T-cell (primary cell): Measurements from ENCODE around the gene SKIL. TPM values are rescaled to one million over a fixed set of nuclear protein-coding genes. Genes with fewer than 3 reads are reported as not detected.

ENCODE experiments used
- ATAC-seq, 4 experiments: fragments of 200-7000 bp in 3 of 4; fragments of 150-1000 bp in 1 of 4; cut with Tn5 transposase; replicated peaks in 1 of 4; 1 replicate in 3 of 4; 2 replicates in 1 of 4; pipeline ENCODE4 v1.10.0; 2021; ENCODE audit warnings: moderate library complexity in 3 of 4, mild to moderate bottlenecking in 2 of 4, moderate number of reproducible peaks in 1 of 4
- CTCF ChIA-PET, 2 donors: fragments of 300-600 bp; sonication (Branson Sonifier 250); formaldehyde crosslinking; loops; one replicate each; lab custom pipeline; 2022; ENCODE audit warnings: antibody characterized with exemption in 2 of 2; lab: Charles Lee
- POLR2A ChIA-PET, 2 donors: fragments of 300-600 bp; sonication (Branson Sonifier 250); formaldehyde crosslinking; loops; one replicate each; lab custom pipeline; 2022; ENCODE audit warnings: antibody characterized with exemption in 2 of 2; lab: Charles Lee
- DNase-seq, 35 experiments: peaks; one replicate each; pipeline versions ENCODE4 v3.0.0 to v3.0.0-alpha.2; 2013 to 2023
- H3K27ac ChIP-seq: one replicate; pipeline ENCODE4 v1.5.1; 2013; ENCODE audit warnings: low read length
- H3K27me3 ChIP-seq, 2 experiments: replicated peaks in 1 of 2; 1 replicate in 1 of 2; 2 replicates in 1 of 2; pipeline versions ENCODE4 v1.6.1 to v1.7.0; 2013; ENCODE audit warnings: low read length in 1 of 2, mixed read lengths in 1 of 2; ENCODE audit not compliant: control insufficient read depth in 2 of 2, insufficient read depth in 2 of 2; ENCODE audit errors: extremely low read depth in 1 of 2
- H3K36me3 ChIP-seq, 2 donors: 1 replicate in 1 of 2; 2 replicates in 1 of 2; pipeline versions ENCODE4 v1.6.1 to v1.7.0; 2013; ENCODE audit warnings: low read length in 1 of 2; ENCODE audit not compliant: control insufficient read depth in 2 of 2, insufficient read depth in 1 of 2; ENCODE audit errors: extremely low read depth in 1 of 2
- H3K4me1 ChIP-seq, 2 experiments: 1 replicate in 1 of 2; 2 replicates in 1 of 2; pipeline versions ENCODE4 v1.6.1 to v1.7.0; 2013; ENCODE audit warnings: low read length in 2 of 2, mixed read lengths in 1 of 2; ENCODE audit not compliant: insufficient read depth in 2 of 2, control insufficient read depth in 1 of 2; ENCODE audit errors: extremely low read depth in 1 of 2
- H3K4me3 ChIP-seq, 2 donors: 1 replicate in 1 of 2; 2 replicates in 1 of 2; pipeline versions ENCODE4 v1.5.1 to v1.7.0; 2013; ENCODE audit warnings: mild to moderate bottlenecking in 2 of 2, low read length in 1 of 2, moderate library complexity in 1 of 2; ENCODE audit not compliant: control insufficient read depth in 1 of 2; ENCODE audit errors: extremely low read depth in 1 of 2
- H3K9me3 ChIP-seq: 2 replicates; pipeline ENCODE4 v1.7.0; 2013
- H3K27ac Mint-ChIP-seq, 2 donors: one replicate each; pipeline ENCODE4 v1.8.0; 2020 to 2021; ENCODE audit warnings: mild to moderate bottlenecking in 2 of 2, mixed read lengths in 2 of 2
- H3K27me3 Mint-ChIP-seq, 2 donors: one replicate each; pipeline ENCODE4 v1.8.0; 2021 to 2022; ENCODE audit warnings: mixed read lengths in 2 of 2
- H3K36me3 Mint-ChIP-seq: one replicate; pipeline ENCODE4 v1.8.0; 2021; ENCODE audit warnings: mixed read lengths
- H3K4me1 Mint-ChIP-seq, 3 donors: one replicate each; pipeline ENCODE4 v1.8.0; 2020 to 2022; ENCODE audit warnings: mixed read lengths in 3 of 3, mild to moderate bottlenecking in 1 of 3
- H3K4me3 Mint-ChIP-seq, 3 donors: one replicate each; pipeline ENCODE4 v1.8.0; 2020 to 2022; ENCODE audit warnings: mild to moderate bottlenecking in 3 of 3, mixed read lengths in 3 of 3, moderate library complexity in 3 of 3
- H3K9me3 Mint-ChIP-seq, 3 donors: one replicate each; pipeline ENCODE4 v1.8.0; 2020 to 2022; ENCODE audit warnings: mixed read lengths in 3 of 3
- WGBS: methylation state at CpG from one replicate; pipeline ENCODE4 v1.1.5; 2013; ENCODE audit warnings: missing lambda C conversion rate; ENCODE audit not compliant: insufficient coverage; 5-methylcytosine and 5-hydroxymethylcytosine counted together
- total RNA-seq, 35 experiments: library from RNA in 6 of 35; stranded (reverse) in 6 of 35; fragments of 120-200 nt in 1 of 35; gene quantifications; one replicate each; pipeline versions ENCODE4 v1.2.1 to v1.2.4 and lab custom pipeline; 2013 to 2026

Gene SKIL
- total RNA-seq, 5 donors from 2014 or later (not counting 1 experiment from before 2014, with no cell fraction given), result 69.1 to 97.7 (median 78.5) TPM

- no peak overlapping the region for H3K27ac Mint-ChIP-seq
- H3K4me3 ChIP-seq, result no peak overlapping the region
- H3K27me3 Mint-ChIP-seq, result peaks cover 7 to 10% of the 10 kb centered on the region in 2 donors
- peaks cover 0 to 7% of the 10 kb centered on the region in 2 experiments for H3K4me1 ChIP-seq
- H3K9me3 ChIP-seq, result no peaks in the 10 kb centered on the region
- H3K9me3 Mint-ChIP-seq, result no peaks in the 10 kb centered on the region
- no peaks in the 10 kb centered on the region for H3K36me3 ChIP-seq
- H3K4me1 Mint-ChIP-seq, result peaks cover 17 to 19% (median 19%) of the 10 kb centered on the region in 3 donors
- DNase-seq (no peak), ATAC-seq (no peak)
- POLR2A ChIA-PET, result interaction anchor here in 1 of 2 donors (0.7 kb wide), 1 partner anchor 765 kb away, joined by 5 read pairs; no protein-coding TSS in a partner anchor
- WGBS, result 83% methylated on average over 8 of the region's 11 CpGs
- peaks cover under 1 to 12% of the 10 kb centered on the region in 2 experiments for H3K27me3 ChIP-seq
- H3K27ac ChIP-seq, result no peak overlapping the region
- H3K36me3 Mint-ChIP-seq, result no peaks in the 10 kb centered on the region
- no peak overlapping the region for H3K4me3 Mint-ChIP-seq
- CTCF ChIA-PET, result no interaction called here
Observed at GRCh38 chr3:170425491-170426239, 68.2 kb downstream of the SKIL start.

- Mint-ChIP-seq H3K4me3 (no peak overlapping the region), H3K9me3 (no peaks in the 10 kb centered on the region), H3K27ac (no peak overlapping the region), H3K4me1 (peaks cover 17 to 19% (median 18%) of the 10 kb centered on the region in 3 donors), H3K27me3 (peaks cover 4% of the 10 kb centered on the region in 2 donors), H3K36me3 (no peaks in the 10 kb centered on the region)
- no peak overlapping the region for H3K4me3 ChIP-seq
- ATAC-seq, result no peak
- peaks cover 0 to 7% of the 10 kb centered on the region in 2 experiments for H3K4me1 ChIP-seq
- ChIA-PET POLR2A (interaction anchor here in 1 of 2 donors (0.7 kb wide), 1 partner anchor 766 kb away, joined by 5 read pairs; no protein-coding TSS in a partner anchor), CTCF (no interaction called here)
- peaks cover 0 to 8% of the 10 kb centered on the region in 2 experiments for H3K27me3 ChIP-seq
- H3K27ac ChIP-seq, result no peak overlapping the region
- DNase-seq, result no peak
- H3K9me3 ChIP-seq, result no peaks in the 10 kb centered on the region
- WGBS, result 71% methylated on average over 2 of the region's 2 CpGs
- no peaks in the 10 kb centered on the region for H3K36me3 ChIP-seq
Observed at GRCh38 chr3:170426240-170426797, 68.8 kb downstream of the SKIL start.

DNA sequence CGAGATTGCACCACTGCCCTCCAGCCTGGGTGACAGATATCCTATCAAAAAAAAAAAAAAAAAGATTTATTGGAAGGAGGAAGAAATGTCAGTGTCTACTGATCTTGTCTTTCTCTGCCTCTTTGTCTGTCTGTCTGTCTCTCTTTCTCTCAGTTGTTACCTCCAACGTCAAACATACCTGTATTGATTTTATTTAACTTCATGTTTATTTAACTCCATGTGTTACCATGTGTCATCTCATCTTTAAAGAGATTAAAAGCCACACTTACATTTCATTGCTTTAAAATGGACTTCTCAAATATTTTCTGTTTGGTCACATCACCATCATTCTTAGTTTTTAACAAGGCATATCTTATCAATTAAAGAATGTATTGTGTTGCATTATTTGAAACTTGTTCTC, 70.6 kb downstream of the SKIL start:
- H3K36me3 Mint-ChIP-seq, result no peaks in the 10 kb centered on the region
- WGBS, result no CpG with 5 or more reads among the region's 2 CpGs
- Histone ChIP-seq H3K4me3 (no peak overlapping the region), H3K36me3 (no peaks in the 10 kb centered on the region), H3K27me3 (peaks cover 0 to 5% of the 10 kb centered on the region in 2 experiments), H3K4me1 (peaks cover 0 to 7% of the 10 kb centered on the region in 2 experiments), H3K27ac (no peak overlapping the region), H3K9me3 (no peaks in the 10 kb centered on the region)
- DNase-seq, result no peak
- no peak overlapping the region for H3K4me3 Mint-ChIP-seq
- ATAC-seq, result no peak
- CTCF ChIA-PET, result interaction anchor here in 1 of 2 donors (0.5 kb wide), 1 partner anchor 17 kb away, joined by 3 read pairs; no protein-coding TSS in a partner anchor
- no peaks in the 10 kb centered on the region for H3K9me3 Mint-ChIP-seq
- peaks cover 17 to 19% (median 18%) of the 10 kb centered on the region in 3 donors for H3K4me1 Mint-ChIP-seq
- H3K27me3 Mint-ChIP-seq, result peaks cover 0 to 2% of the 10 kb centered on the region in 2 donors
- no peak overlapping the region for H3K27ac Mint-ChIP-seq
- POLR2A ChIA-PET, result interaction anchor here in 1 of 2 donors (0.6 kb wide), 1 partner anchor 1377 kb away, joined by 3 read pairs; no protein-coding TSS in a partner anchor

DNA sequence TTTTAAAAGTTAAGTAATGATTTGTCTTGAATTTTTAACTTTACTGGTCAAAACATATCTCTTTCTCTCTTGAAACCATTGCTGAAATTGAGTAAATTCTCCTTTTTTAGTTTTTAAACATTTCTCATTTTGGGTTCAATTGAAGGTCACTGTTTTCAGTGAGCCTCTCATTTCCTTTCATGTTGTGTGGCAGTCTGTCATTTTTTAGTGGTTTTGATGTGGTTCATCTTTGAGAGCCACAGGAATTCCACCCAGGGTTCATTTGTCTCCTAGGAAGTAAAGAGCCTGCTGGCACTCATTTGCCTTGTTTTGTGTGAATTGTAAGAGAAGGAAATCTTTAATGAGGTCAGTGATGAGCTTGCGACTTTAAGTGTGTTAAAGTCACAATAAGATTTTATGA, 71.5 kb downstream of the SKIL start:
- H3K4me1 ChIP-seq, result peaks cover 0 to 7% of the 10 kb centered on the region in 2 experiments
- H3K4me3 ChIP-seq, result no peak overlapping the region
- Mint-ChIP-seq H3K4me1 (peaks cover 17 to 19% (median 18%) of the 10 kb centered on the region in 3 donors), H3K9me3 (no peaks in the 10 kb centered on the region), H3K27me3 (peaks cover 0 to 2% of the 10 kb centered on the region in 2 donors), H3K36me3 (no peaks in the 10 kb centered on the region), H3K4me3 (no peak overlapping the region), H3K27ac (no peak overlapping the region)
- DNase-seq, result no peak
- CTCF ChIA-PET, result interaction anchor here in 1 of 2 donors (1.3 kb wide), 1 partner anchor 15 kb away, joined by 5 read pairs; no protein-coding TSS in a partner anchor
- H3K36me3 ChIP-seq, result no peaks in the 10 kb centered on the region
- no CpG with 5 or more reads among the region's 1 CpG for WGBS
- no peaks in the 10 kb centered on the region for H3K9me3 ChIP-seq
- POLR2A ChIA-PET, result interaction anchor here in 1 of 2 donors (0.7 kb wide), 1 partner anchor 72 kb away, joined by 4 read pairs; no protein-coding TSS in a partner anchor
- H3K27ac ChIP-seq, result no peak overlapping the region
- H3K27me3 ChIP-seq, result peaks cover 0 to 7% of the 10 kb centered on the region in 2 experiments
- no peak for ATAC-seq

GRCh38 chr3:170431054-170431453, 73.5 kb downstream of the SKIL start:
- WGBS, result 100% methylated on average over 1 of the region's 3 CpGs
- ChIA-PET POLR2A (interaction anchor here in 1 of 2 donors (0.6 kb wide), 1 partner anchor 133 kb away, joined by 9 read pairs; no protein-coding TSS in a partner anchor), CTCF (interaction anchor here (0.6 to 1.7 kb wide), 5 partner anchors 10 to 118 kb away, joined by 3 to 4 read pairs (median 3); no protein-coding TSS in a partner anchor)
- H3K4me3 Mint-ChIP-seq, result no peak overlapping the region
- no peaks in the 10 kb centered on the region for H3K9me3 Mint-ChIP-seq
- peaks cover 17 to 19% (median 18%) of the 10 kb centered on the region in 3 donors for H3K4me1 Mint-ChIP-seq
- Histone ChIP-seq H3K4me1 (peaks cover 0 to 7% of the 10 kb centered on the region in 2 experiments), H3K4me3 (no peak overlapping the region), H3K27ac (no peak overlapping the region), H3K36me3 (no peaks in the 10 kb centered on the region), H3K27me3 (peaks cover 0 to 7% of the 10 kb centered on the region in 2 experiments), H3K9me3 (no peaks in the 10 kb centered on the region)
- ATAC-seq (no peak), DNase-seq (no peak)
- H3K27ac Mint-ChIP-seq, result no peak overlapping the region
- no peaks in the 10 kb centered on the region for H3K36me3 Mint-ChIP-seq
- H3K27me3 Mint-ChIP-seq, result no peaks in the 10 kb centered on the region

- Mint-ChIP-seq H3K4me3 (no peak overlapping the region), H3K4me1 (peaks cover 17 to 19% (median 18%) of the 10 kb centered on the region in 3 donors), H3K27ac (no peak overlapping the region), H3K9me3 (no peaks in the 10 kb centered on the region), H3K27me3 (no peaks in the 10 kb centered on the region), H3K36me3 (no peaks in the 10 kb centered on the region)
- H3K36me3 ChIP-seq, result no peaks in the 10 kb centered on the region
- ChIA-PET POLR2A (no interaction called here), CTCF (interaction anchor here (0.6 to 1.0 kb wide), 4 partner anchors 18 to 346 kb away, joined by 3 to 8 read pairs (median 4); no protein-coding TSS in a partner anchor)
- H3K27ac ChIP-seq, result no peak overlapping the region
- H3K4me3 ChIP-seq, result no peak overlapping the region
- H3K27me3 ChIP-seq, result peaks cover 0 to 7% of the 10 kb centered on the region in 2 experiments
- WGBS, result 95% methylated on average over 14 of the region's 14 CpGs
- peaks cover 0 to 7% of the 10 kb centered on the region in 2 experiments for H3K4me1 ChIP-seq
- DNase-seq, result no peak
- ATAC-seq, result no peak
- H3K9me3 ChIP-seq, result no peaks in the 10 kb centered on the region
Observed at GRCh38 chr3:170432416-170432815, 74.9 kb downstream of the SKIL start.
